GM19455 (cell line): ENCODE measurements around the gene TMUB1.

Experiments used
- ATAC-seq: cut with Tn5 transposase; IDR thresholded peaks from one replicate; pipeline ENCODE4 v1.9.1; 2021; ENCODE audit not compliant: unreplicated experiment

The TMUB1 gene

GRCh38 chr7:151104411-151105235 lies 21.3 kb upstream of the TMUB1 start:
- ATAC-seq, result no peak

DNA sequence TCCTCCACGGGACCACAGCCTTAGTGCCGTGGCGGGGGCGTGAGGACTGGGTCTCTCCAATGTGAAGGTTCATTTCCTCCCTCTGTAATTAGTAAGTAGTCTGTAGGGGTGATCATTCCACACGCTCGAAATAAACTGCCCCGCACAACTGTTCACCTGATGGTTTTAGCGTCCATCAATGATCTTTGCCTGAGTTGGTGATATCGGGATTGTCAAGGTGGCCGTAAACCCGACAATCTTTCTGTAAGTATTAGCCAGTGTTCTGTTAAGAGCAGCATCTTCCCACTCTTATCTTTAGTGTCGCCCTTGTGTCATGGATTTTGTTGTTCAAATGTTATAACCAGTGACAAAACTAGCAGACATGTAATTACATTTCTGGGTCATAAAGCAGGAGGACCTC lies 20.7 kb upstream of the TMUB1 start:
- no peak for ATAC-seq

- ATAC-seq, result no peak
Measured at GRCh38 chr7:151102991-151103390, 19.7 kb upstream of the TMUB1 start.

DNA sequence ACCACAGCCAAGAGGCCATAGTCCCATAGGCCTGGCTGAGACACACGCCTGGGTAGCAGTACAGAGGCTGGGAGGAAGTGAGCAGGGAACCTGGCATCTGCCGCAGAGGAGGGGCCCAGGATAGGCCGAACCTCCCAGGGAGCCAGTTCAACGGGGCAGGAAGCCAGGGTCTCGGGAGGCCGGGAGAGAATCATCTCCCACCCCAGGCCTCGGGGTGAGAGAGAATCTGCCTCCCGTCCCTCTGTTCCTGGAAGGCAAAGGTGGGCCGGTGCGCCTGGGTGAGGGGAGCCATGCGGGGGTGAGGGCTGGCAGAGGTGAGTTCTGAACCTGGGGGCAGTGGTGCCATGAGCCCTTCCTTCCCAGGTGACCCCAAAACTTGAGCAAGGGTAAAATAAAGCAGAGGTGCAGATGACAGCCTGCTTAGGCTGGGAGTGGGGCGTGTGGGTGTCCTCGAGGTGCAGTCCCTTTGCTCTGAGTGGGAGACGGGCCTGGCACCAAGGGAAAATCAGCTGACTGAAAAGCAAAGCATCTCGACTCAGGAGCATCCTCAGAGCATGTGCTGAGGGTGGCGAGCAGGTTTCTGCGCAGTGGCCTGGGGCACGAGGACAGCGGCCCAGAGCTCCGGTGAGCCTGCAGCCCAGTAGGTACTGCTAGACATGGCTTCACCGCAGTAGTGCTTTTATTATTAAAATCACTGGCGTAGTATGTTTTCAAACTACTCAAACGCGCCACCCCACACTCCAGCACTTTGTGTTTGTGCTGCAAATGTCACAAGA lies 18.5 kb upstream of the TMUB1 start:
- ATAC-seq, result no peak

GRCh38 chr7:151100921-151101320 lies 17.6 kb upstream of the TMUB1 start:
- ATAC-seq, result no peak

DNA sequence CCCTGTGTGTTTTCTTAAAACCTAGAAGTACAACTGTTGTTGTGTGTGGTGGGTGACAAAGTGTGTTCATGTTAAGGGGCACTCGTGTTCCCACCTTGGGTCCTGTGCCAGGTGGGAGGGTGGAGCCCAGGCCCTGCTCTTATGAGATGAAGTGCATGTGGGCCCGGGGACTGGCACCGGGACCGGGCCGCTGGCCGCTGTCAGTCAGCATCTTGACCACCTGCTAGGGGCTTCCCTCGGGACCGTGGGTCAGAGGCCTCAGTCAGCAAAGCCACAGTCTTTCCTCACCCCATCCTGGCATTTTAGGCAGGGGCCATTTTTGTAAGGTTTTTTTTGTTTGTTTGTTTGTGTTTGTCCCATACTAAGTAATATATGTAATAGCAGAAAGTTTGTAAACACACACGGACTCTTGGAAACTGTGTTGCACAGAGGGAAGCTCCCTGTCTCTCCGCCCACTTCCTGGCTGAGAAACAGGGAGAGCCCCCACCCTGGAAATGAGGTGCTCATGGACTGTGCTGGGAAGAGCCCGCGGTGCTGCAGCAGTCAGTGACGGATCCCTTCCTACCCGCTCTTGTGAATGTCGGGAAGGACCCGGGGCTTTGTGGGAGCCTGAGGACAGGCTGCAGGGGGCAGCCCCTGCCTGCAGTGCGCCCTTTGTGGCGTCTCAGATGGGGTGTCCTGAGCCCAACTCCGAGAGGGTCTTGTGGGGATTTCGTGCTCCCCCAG lies 16.4 kb upstream of the TMUB1 start:
- no peak for ATAC-seq

- ATAC-seq, result no peak
Measured at GRCh38 chr7:151095828-151096475, 12.7 kb upstream of the TMUB1 start.

GRCh38 chr7:151095123-151095797 lies 12.0 kb upstream of the TMUB1 start:
- no peak for ATAC-seq

DNA sequence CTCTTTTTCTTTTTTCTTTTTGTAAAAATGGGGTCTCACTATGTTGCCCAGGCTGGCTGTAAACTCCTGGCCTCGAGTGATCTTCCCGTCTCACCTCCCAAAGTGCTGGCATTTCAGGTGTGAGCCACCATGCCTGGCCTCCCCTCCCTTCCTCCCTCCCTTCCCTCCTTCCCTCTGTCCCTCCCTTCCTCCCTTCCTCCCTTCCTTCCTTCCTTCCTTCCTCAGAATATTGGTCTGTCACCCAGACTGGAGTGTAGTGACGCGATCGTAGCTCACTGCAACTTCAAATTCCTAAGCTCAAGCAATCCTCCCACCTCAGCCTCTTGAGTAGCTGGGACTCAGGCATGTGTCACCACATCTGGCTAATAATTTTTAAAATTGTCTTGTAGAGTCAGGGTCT lies 11.4 kb upstream of the TMUB1 start:
- no peak for ATAC-seq

DNA sequence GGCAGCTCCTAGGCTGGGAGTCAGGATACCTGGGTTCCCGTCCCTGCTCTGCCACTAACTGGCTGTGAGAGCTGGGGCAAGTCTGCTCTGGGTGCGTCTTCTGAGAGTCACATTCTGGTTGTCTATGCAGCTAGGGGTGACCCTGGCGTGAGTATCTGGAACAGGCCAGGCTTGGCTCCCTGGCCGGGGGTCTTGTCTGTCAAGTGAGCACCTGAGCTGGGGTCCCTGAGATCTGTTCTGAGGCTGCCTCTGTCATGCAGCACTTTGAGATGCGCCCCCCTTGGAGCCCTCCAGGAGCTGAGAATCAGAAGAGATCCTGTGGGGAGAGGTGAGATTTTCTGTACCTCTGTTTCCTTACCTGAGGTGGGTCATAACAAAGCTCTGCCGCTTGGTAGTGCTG lies 10.5 kb upstream of the TMUB1 start:
- ATAC-seq, result no peak

DNA sequence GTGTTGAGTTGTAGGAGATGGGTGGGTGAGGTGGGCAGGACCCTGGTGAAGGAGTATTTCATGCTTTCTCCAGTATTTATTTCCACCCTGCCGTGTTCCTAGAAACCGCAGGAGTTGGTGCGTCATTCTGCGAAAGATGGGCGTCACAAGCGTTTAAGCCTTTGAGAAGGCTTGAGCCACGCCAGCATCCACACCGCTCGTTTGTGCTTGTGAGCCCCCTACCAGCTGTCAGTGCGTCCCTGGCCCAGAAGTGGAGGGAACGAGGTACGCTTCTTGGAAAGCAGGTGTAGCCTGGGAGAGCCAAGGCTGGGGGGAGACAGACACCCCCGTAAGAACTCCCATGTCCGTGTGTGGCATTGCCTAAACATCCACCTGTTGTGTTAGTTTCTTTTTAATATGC lies 8.7 kb upstream of the TMUB1 start:
- ATAC-seq, result no peak

DNA sequence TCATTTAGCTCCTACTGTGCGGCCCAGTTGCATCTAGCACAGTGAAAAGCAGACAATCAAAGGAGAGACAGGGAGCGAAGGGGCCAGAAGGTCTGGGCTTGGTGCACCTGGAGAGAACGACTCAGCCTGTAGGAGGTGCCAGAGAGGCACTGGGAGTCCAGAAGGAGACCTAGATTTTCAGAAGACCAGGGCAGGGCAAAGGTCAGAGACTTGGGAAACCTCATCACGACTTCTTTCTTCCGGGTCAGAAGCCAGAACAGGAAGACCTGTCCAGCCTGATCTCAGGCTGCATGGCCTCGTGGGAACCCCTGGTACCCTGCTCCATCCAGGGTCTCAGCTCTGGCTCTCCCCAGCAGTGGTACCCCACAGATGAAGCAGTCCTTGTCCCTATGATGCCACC lies 8.1 kb upstream of the TMUB1 start:
- ATAC-seq, result no peak

- no peak for ATAC-seq
Measured at GRCh38 chr7:151091003-151091402, 7.7 kb upstream of the TMUB1 start.

- no peak for ATAC-seq
Measured at GRCh38 chr7:151089893-151090730, 6.8 kb upstream of the TMUB1 start.

DNA sequence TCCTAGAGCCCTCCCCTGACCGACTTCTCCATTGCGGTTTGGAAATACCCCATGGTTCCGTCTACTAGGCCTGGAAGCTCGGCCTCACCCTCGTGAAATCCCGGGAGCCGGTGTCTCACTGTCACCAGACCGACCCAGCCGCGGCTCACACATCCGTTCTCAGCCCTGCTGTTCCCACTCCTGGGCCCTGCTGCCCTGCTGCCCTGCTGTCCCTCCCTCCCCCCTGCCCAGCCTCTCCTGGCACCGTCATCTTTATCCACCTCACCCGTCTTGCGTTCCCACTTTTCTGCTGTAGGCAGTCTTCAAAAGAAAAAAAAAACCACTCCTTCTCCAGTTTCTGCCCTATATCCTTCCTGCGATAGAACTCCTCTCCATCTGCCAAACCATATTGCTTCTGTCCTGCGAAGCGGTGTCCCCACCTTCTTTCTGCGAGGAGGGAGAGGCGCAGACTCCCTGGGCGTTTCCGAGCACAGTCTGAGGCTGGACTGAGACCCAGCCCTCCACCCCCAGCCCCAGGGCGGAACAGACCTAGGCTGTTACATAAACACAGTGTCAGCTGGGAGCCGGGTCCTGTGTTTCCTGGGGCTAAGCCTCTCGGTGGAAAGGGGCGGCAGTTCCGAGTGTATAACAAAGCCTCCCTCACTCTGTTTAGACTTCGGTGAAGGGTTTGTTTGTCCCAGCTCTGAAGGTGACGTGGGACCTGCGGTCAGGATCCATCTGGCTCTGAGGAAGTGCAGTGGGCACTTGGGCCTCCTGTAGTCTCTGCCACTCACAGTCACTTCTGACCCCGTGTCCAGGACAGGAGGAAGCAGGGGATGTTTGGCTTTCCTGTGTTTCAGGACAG lies 5.8 kb upstream of the TMUB1 start:
- ATAC-seq, result no peak

DNA sequence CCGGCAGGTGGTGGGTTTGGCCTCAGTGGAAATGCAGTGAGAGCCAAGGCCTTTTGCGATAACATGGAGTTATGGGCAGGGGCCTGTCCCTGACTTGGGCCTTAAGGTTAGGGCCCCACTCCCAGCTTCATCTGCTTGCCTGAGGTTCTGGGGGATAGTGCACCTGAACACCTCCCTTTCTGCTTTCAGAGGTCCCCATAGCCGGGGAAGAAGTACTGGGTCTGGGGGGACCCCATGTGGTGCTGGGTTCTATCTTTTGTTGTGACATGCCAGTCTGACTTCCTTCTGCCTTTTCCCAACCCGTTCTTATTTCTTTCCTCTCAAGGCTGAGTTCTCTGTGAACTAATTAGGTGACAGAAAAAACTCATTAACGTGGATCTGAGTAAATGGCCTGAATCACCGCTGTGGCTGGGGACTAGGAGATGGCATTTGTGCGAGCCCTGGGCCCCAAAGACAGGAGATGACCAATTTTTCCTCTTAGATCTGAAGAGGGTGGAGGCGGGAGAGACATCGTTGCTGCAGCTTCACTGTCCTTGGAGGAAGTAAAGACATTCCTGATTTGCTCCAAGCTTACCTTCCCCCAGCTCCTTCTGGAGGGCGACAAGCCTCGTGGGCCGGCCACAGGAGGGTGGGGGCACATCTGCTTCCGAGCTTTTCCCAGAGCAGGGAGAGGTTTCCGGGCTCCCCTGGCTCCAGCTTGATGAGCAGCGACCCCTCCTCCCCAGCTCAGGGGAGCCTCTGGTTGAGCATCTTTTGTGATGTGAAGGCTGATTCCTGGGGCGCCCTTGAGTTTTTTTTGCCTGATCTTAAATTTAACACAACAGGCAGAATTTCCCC lies 4.9 kb upstream of the TMUB1 start:
- ATAC-seq, result no peak

DNA sequence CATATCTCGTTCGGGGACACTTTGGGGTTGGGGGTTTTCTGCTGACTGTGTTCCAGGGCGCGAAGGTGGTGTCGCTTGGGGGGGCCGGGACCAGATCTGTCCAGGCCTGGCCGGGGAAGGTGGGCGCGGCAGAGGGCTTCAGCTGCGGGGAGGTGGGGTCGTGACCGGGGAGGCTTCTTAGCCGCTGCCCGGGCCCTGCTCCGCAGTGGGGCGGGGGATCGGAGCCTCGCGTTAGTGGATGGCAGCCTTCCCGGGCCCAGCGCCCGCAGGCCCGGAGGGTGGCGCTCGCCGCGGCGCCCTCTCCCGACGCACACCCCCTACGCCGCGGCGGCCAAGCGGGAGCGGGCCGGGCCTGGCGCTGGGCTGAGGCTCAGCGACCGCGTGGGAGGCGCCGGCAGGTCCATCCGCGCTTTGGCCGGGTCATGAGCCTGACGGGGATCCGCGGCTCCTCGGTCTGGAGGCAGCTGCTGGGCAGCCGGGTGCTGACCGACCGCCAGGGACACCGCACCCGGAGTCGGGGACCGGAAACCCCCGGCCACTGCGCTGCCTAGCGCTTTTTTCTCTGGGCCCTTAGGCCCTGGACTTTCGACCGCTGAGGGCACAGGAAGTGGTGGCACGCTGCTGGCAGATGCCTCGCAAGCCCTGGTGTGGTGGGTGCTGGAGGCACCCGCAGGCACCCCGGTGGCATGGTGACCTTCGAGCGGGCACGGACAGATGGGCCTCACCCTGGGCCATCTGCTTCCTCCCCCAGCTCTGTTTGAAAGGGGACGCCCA lies 4.1 kb upstream of the TMUB1 start:
- ATAC-seq, result no peak
